K562 (cell line): Measurements from ENCODE around the gene RNF44. TPM values are rescaled to one million over a fixed set of nuclear protein-coding genes. Genes with fewer than 3 reads are reported as not detected.

Source experiments
- ATAC-seq: fragments of 200-7000 bp; cut with Tn5 transposase; 3 replicates; pipeline ENCODE4 v1.9.1; 2020; ENCODE audit warnings: moderate library complexity
- BruUV-seq: library from RNA; stranded (reverse); fragments of 400-500 nt; replicated peaks from 2 replicates; lab custom pipeline; 2021; lab: Mats Ljungman, UMichigan
- CTCF ChIA-PET: fragments of 300-600 bp; formaldehyde crosslinking; extraction: SDS; loops from one replicate; lab custom pipeline; 2021; ENCODE audit warnings: low intra/inter-chr PET ratio; lab: Yijun Ruan, JAX
- POLR2A ChIA-PET: fragments of 300-600, 350-650 bp; sonication (Branson Sonifier 250); formaldehyde crosslinking; extraction: SDS; loops from one replicate; lab custom pipeline; 2021; ENCODE audit warnings: antibody characterized with exemption, inconsistent platforms; lab: Yijun Ruan, JAX
- DNase-seq, 4 experiments: peaks; one replicate each; pipeline versions ENCODE4 v3.0.0 to v3.0.0-alpha.2; 2011 to 2018; ENCODE audit warnings: low spot score in 3 of 4, mixed read lengths in 3 of 4; ENCODE audit errors: extremely low read depth in 1 of 4
- FAIRE-seq: peaks from 2 replicates; lab custom pipeline; 2011; peaks lifted over from hg19 to GRCh38; lab: Jason Lieb, UNC
- H2AFZ ChIP-seq: 2 replicates; pipeline ENCODE4 v1.6.0; 2011; ENCODE audit warnings: low read depth, low read length, control low read depth, inconsistent platforms
- H3K27ac ChIP-seq: fragments of 200-600 bp; 3 replicates; pipeline ENCODE4 v1.8.0; 2011; ENCODE audit warnings: low read depth, mild to moderate bottlenecking, control low read depth, inconsistent platforms, low read length, moderate library complexity, mixed read lengths; ENCODE audit errors: extremely low read depth
- H3K27me3 ChIP-seq, 2 experiments: fragments of 300-600 bp in 1 of 2; 2 replicates in 1 of 2; 3 replicates in 1 of 2; pipeline versions ENCODE4 v1.6.0 to v1.8.0; 2011; ENCODE audit warnings: inconsistent platforms in 2 of 2, low read length in 2 of 2, mild to moderate bottlenecking in 1 of 2, mixed read lengths in 1 of 2, moderate library complexity in 1 of 2; ENCODE audit not compliant: control insufficient read depth in 2 of 2, insufficient read depth in 2 of 2
- H3K36me3 ChIP-seq: fragments of 300-600 bp; 3 replicates; pipeline ENCODE4 v1.8.0; 2011; ENCODE audit warnings: mild to moderate bottlenecking, low read length, inconsistent platforms; ENCODE audit not compliant: control insufficient read depth, insufficient read depth
- H3K4me1 ChIP-seq, 2 experiments: fragments of 200-600 bp in 1 of 2; replicated peaks in 1 of 2; 2 replicates in 1 of 2; 3 replicates in 1 of 2; pipeline versions ENCODE4 v1.5.1 to v1.8.0; 2011; ENCODE audit warnings: inconsistent platforms in 2 of 2, low read length in 2 of 2, mild to moderate bottlenecking in 1 of 2, mixed read lengths in 1 of 2, moderate library complexity in 1 of 2; ENCODE audit not compliant: control insufficient read depth in 2 of 2, insufficient read depth in 2 of 2
- H3K4me2 ChIP-seq: 2 replicates; pipeline ENCODE4 v1.6.1; 2011; ENCODE audit warnings: low read length, control low read depth, inconsistent platforms, mixed read lengths; ENCODE audit not compliant: insufficient read depth
- H3K4me3 ChIP-seq: fragments of 200-600 bp; sonication (generic), shearing (Covaris generic); 2 replicates; pipeline ENCODE4 v1.5.1; 2016; ENCODE audit warnings: control low read depth, inconsistent platforms
- H3K79me2 ChIP-seq: fragments of 200-600 bp; 3 replicates; pipeline ENCODE4 v1.8.0; 2011; ENCODE audit warnings: low read length, inconsistent platforms; ENCODE audit not compliant: control insufficient read depth, insufficient read depth
- H3K9ac ChIP-seq, 2 experiments: 2 replicates each; pipeline versions ENCODE4 v1.6.0 to v1.6.1; 2011; ENCODE audit warnings: low read depth in 2 of 2, low read length in 2 of 2, control low read depth in 1 of 2, inconsistent platforms in 1 of 2, mild to moderate bottlenecking in 1 of 2, mixed read lengths in 1 of 2; ENCODE audit not compliant: insufficient read depth in 1 of 2
- H3K9me1 ChIP-seq: one replicate; pipeline ENCODE4 v1.6.0; 2011; ENCODE audit warnings: inconsistent platforms, mild to moderate bottlenecking, low read length, moderate library complexity; ENCODE audit not compliant: control insufficient read depth, insufficient read depth
- H3K9me3 ChIP-seq: replicated peaks from 2 replicates; pipeline ENCODE4 v1.5.1; 2011; ENCODE audit warnings: low read depth, low read length, inconsistent platforms; ENCODE audit not compliant: control insufficient read depth, insufficient read depth
- H4K20me1 ChIP-seq: replicated peaks from 2 replicates; pipeline ENCODE4 v1.6.1; 2011; ENCODE audit warnings: low read length, inconsistent platforms, mixed read lengths; ENCODE audit not compliant: control insufficient read depth, insufficient read depth
- ARHGAP35 ChIP-seq: fragments of 450-650 bp; IDR thresholded peaks from 2 replicates; pipeline ENCODE4 v1.6.1; 2018; ENCODE audit not compliant: partially characterized antibody
- C11orf30 ChIP-seq: fragments of 450-650 bp; IDR thresholded peaks from 2 replicates; pipeline ENCODE4 v1.6.1; 2016; ENCODE audit warnings: low read depth, mild to moderate bottlenecking
- CBX1 ChIP-seq: sonication (generic); IDR thresholded peaks from 2 replicates; pipeline ENCODE4 v1.6.1; 2016; ENCODE audit warnings: antibody characterized with exemption, low read depth, mild to moderate bottlenecking
- CLOCK ChIP-seq: fragments of 250-450 bp; sonication (Bioruptor Pico); IDR thresholded peaks from 2 replicates; pipeline ENCODE4 v1.4.0; 2020; ENCODE audit warnings: mild to moderate bottlenecking, moderate library complexity, borderline replicate concordance
- GATA2 ChIP-seq: sonication (generic); formaldehyde crosslinking; IDR thresholded peaks from 2 replicates; pipeline ENCODE4 v1.4.0; 2020; ENCODE audit warnings: mild to moderate bottlenecking, missing genetic modification reagents
- HMBOX1 ChIP-seq: sonication (generic); IDR thresholded peaks from 2 replicates; pipeline ENCODE4 v1.6.1; 2016
- MTF1 ChIP-seq: fragments of 250-450 bp; sonication (Bioruptor Pico); IDR thresholded peaks from 2 replicates; pipeline ENCODE4 v1.9.0; 2021; ENCODE audit warnings: moderate library complexity, mild to moderate bottlenecking, inconsistent platforms, borderline replicate concordance
- MYNN ChIP-seq, 2 experiments: sonication (generic); formaldehyde crosslinking in 1 of 2; IDR thresholded peaks; 2 replicates each; pipeline versions ENCODE4 v1.5.0 to v1.6.1; 2016 to 2020; ENCODE audit warnings: antibody characterized with exemption in 1 of 2, missing genetic modification reagents in 1 of 2
- NEUROD1 ChIP-seq: fragments of 150-350 bp; IDR thresholded peaks from 2 replicates; pipeline ENCODE4 v1.6.1; 2014; ENCODE audit warnings: borderline replicate concordance, low read length, low read depth; ENCODE audit not compliant: partially characterized antibody
- NFIC ChIP-seq: fragments of 450-650 bp; IDR thresholded peaks from 2 replicates; pipeline ENCODE4 v1.6.1; 2017; ENCODE audit warnings: mild to moderate bottlenecking, inconsistent platforms
- NFXL1 ChIP-seq: fragments of 450-650 bp; formaldehyde crosslinking; IDR thresholded peaks from 2 replicates; pipeline ENCODE4 v1.4.0; 2021; ENCODE audit warnings: mild to moderate bottlenecking
- SP2 ChIP-seq: IDR thresholded peaks from 2 replicates; pipeline ENCODE4 v1.6.1; 2011; ENCODE audit warnings: mild to moderate bottlenecking, low read depth, low read length, moderate library complexity; ENCODE audit not compliant: poor library complexity, severe bottlenecking; ENCODE audit errors: extremely low read depth
- U2AF1 ChIP-seq: fragments of 200-400 bp; formaldehyde crosslinking; optimal IDR thresholded peaks from 2 replicates; pipeline ENCODE3; 2017; ENCODE audit warnings: mild to moderate bottlenecking, low read depth, low read length, moderate library complexity
- ZNF408 ChIP-seq: fragments of 250-450 bp; sonication (Bioruptor Pico); IDR thresholded peaks from 2 replicates; pipeline ENCODE4 v1.4.0; 2020; ENCODE audit warnings: low read depth, mild to moderate bottlenecking, moderate library complexity
- ZNF445 ChIP-seq: fragments of 250-450 bp; sonication (Bioruptor Pico); IDR thresholded peaks from 2 replicates; pipeline ENCODE4 v1.4.0; 2020; ENCODE audit warnings: low read depth, mild to moderate bottlenecking, moderate library complexity
- ZNF449 ChIP-seq: fragments of 250-450 bp; sonication (Bioruptor Pico); IDR thresholded peaks from 2 replicates; pipeline ENCODE4 v1.8.0; 2022; ENCODE audit warnings: moderate library complexity, mild to moderate bottlenecking, inconsistent platforms
- ZNF561 ChIP-seq: fragments of 450-650 bp; formaldehyde crosslinking; conservative IDR thresholded peaks from 2 replicates; pipeline ENCODE4 v1.4.0; 2020; ENCODE audit warnings: mild to moderate bottlenecking, moderate library complexity
- ZNF79 ChIP-seq: fragments of 250-450 bp; sonication (Bioruptor Pico); IDR thresholded peaks from 2 replicates; pipeline ENCODE4 v1.4.0; 2020; ENCODE audit warnings: low read depth, mild to moderate bottlenecking, moderate library complexity
- WGBS: fragments of 100-300 bp; shearing (Covaris generic); methylation state at CpG from one replicate; pipeline ENCODE4 v1.1.6; 2016; ENCODE audit warnings: low coverage, mixed read lengths; ENCODE audit not compliant: insufficient coverage; ENCODE audit errors: missing lambda C conversion rate; 5-methylcytosine and 5-hydroxymethylcytosine counted together
- in situ Hi-C: fragments of 300-500 bp; cut with MboI; formaldehyde crosslinking; loops from 4 replicates; pipeline ENCODE4 v1.15.0; 2018; ENCODE audit warnings: inconsistent platforms, mixed read lengths
- intact Hi-C: fragments of 100-400 bp; cut with micrococcal nuclease; formaldehyde crosslinking; loops from 2 replicates; pipeline ENCODE4 v1.14.2; 2022
- polyA plus RNA-seq, 8 experiments: library from polyadenylated mRNA; depleted of rRNA in 4 of 8; stranded (reverse) in 5 of 8; unstranded in 3 of 8; fragments of >200 nt; fragmentation: Nextera tagmentation in 2 of 8; fragmentation: Illumina TruSeq in 1 of 8; extraction: Ambion mirVana in 2 of 8; extraction: Trizol in 1 of 8; gene quantifications; 2 replicates each; pipeline versions ENCODE4 v1.2.1 to v1.2.3, GENCODE V29; 2011 to 2014; ENCODE audit warnings: inconsistent platforms in 1 of 8, missing spikeins in 1 of 8
- total RNA-seq, 7 experiments: library from RNA; depleted of rRNA in 6 of 7; stranded (reverse); fragments of >200 nt in 6 of 7; fragmentation: Illumina TruSeq in 2 of 7; extraction: Trizol in 2 of 7; gene quantifications; 2 replicates each; pipeline versions ENCODE4 v1.2.1 to v1.2.3, GENCODE V29; 2011 to 2021; ENCODE audit warnings: low replicate concordance in 1 of 7

The RNF44 gene
- total and polyA plus RNA-seq, 9 of the 15 experiments (the other 6 are each of a cell fraction or from before 2014, with no cell fraction given): 1.6 to 82.6 (median 7.4) TPM

- TF ChIP-seq CLOCK (no peak), ZNF445 (no peak), NFIC (no peak), SP2 (no peak)
Measured at GRCh38 chr5:176525677-176526076, 11.5 kb downstream of the RNF44 start (continued).

GRCh38 chr5:176524987-176525386 lies 12.2 kb downstream of the RNF44 start:
- Histone ChIP-seq H3K79me2 (no peaks in the 10 kb centered on the region), H3K36me3 (peaks cover 28% of the 10 kb centered on the region; the same call in 1 of the 3 replicates), H3K4me1 (peaks cover 0 to 18% of the 10 kb centered on the region in 2 experiments; a peak in 2 of 5 replicates), H3K4me2 (no peak overlapping the region), H3K9me1 (no peaks in the 10 kb centered on the region), H3K27me3 (peaks cover 9 to 17% of the 10 kb centered on the region in 2 experiments; a peak in 3 of 5 replicates), H3K27ac (no peak overlapping the region), H3K4me3 (no peak overlapping the region), H3K9ac (no peak overlapping the region), H4K20me1 (no peaks in the 10 kb centered on the region), H2AFZ (no peak overlapping the region), H3K9me3 (no peaks in the 10 kb centered on the region)
- BruUV-seq: no TSS peak
- FAIRE-seq (peak; percentile 19), ATAC-seq (no peak), DNase-seq (no peak)
- intact Hi-C loops (no loop called here), in situ Hi-C loops (no loop called here)
- TF ChIP-seq MTF1 (CRISPR knock-in tag): no peak
- no peak for TF ChIP-seq ZNF561 (CRISPR knock-in tag)
- no peak for TF ChIP-seq NEUROD1
- no peak for TF ChIP-seq ZNF449 (CRISPR knock-in tag)
- no peak for TF ChIP-seq HMBOX1
- TF ChIP-seq U2AF1: no peak
- TF ChIP-seq CBX1: no peak
- no peak for TF ChIP-seq GATA2 (CRISPR knock-in tag)
- no peak for TF ChIP-seq MYNN (IDR thresholded peaks at IDR 0.05)
- no peak for TF ChIP-seq MYNN (CRISPR knock-in tag; IDR thresholded peaks at IDR 0.05)
- no peak for TF ChIP-seq ZNF408 (CRISPR knock-in tag)
- TF ChIP-seq NFXL1 (CRISPR knock-in tag): no peak
- TF ChIP-seq ZNF79 (CRISPR knock-in tag): no peak
- no peak for TF ChIP-seq ARHGAP35
- TF ChIP-seq C11orf30: no peak
- CTCF ChIA-PET: no interaction called here
- 86% methylated on average over 14 of the region's 15 CpGs for WGBS
- POLR2A ChIA-PET: interaction anchor here (1.1 to 5.8 kb wide), 2 partner anchors 12 to 77 kb away, joined by 4 to 39 read pairs; partner anchors contain the start of gene RNF44
